ENCODE data around the gene ZNF710.

DNA sequence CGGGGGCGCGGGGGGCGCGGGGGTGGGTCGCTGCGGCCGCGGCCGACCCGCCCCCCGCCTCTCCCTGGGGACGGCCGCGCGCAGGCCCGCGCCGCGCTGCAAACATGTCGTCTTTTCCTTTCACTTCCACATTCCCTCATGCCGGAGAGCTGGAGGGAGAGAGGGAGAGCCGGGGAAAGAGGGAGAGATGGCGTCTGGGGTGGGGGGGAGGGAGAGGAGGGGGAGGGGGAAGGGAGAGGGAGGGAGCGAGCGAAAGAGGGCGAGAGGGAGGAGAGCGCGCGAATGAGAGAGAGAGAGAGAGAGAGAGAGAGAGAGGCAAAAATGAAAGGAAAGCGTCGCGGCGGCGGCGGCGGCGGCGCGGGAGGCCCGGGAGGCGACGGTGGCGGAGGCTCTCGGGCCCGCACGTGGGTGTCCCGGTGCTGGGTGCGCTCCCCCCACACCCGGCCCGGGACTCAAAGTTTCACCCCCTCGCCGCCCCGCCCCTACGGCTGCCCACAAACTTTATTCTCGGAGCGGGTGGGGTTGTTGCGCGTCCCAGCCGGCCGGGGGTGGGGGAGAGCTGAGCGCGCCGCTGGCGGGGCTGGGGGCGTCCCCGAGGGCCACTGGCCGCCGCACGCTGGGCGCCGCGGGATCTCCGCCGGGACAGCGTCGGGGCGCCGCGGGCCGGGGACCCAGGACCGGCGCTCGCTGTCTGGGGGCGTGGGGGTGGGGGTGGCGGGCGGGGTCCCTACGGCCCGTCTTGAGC lies 731 bp downstream of the ZNF710 start:
- TF ChIP-seq POLR2AphosphoS5 (IDR thresholded peaks at IDR 0.05; ENCODE audit: insufficient read depth in 1 of 2, low read depth in 1 of 2): no peak
- TF ChIP-seq, protein P1, sequence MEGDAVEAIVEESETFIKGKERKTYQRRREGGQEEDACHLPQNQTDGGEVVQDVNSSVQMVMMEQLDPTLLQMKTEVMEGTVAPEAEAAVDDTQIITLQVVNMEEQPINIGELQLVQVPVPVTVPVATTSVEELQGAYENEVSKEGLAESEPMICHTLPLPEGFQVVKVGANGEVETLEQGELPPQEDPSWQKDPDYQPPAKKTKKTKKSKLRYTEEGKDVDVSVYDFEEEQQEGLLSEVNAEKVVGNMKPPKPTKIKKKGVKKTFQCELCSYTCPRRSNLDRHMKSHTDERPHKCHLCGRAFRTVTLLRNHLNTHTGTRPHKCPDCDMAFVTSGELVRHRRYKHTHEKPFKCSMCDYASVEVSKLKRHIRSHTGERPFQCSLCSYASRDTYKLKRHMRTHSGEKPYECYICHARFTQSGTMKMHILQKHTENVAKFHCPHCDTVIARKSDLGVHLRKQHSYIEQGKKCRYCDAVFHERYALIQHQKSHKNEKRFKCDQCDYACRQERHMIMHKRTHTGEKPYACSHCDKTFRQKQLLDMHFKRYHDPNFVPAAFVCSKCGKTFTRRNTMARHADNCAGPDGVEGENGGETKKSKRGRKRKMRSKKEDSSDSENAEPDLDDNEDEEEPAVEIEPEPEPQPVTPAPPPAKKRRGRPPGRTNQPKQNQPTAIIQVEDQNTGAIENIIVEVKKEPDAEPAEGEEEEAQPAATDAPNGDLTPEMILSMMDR (IDR thresholded peaks at IDR 0.05): no peak
